ENCODE measurements around the gene PDE2A. TPM values are rescaled to one million over a fixed set of nuclear protein-coding genes. Genes with fewer than 3 reads are reported as not detected.
A peak's percentile ranks its signal among the peaks of the same experiment; 100 is the strongest.

The PDE2A gene
- total RNA-seq, 1 donor from 2014 or later, result 1.4 TPM

- Mint-ChIP-seq H3K36me3 (ENCODE audit: low read depth) (no peaks in the 10 kb centered on the region), H3K9me3 (no peaks in the 10 kb centered on the region), H3K27ac (peak overlapping the region; percentile 21), H3K4me3 (peak overlapping the region; percentile 16), H3K27me3 (peaks cover 44% of the 10 kb centered on the region), H3K4me1 (peaks cover 29% of the 10 kb centered on the region)
- peak; percentile 86 for ATAC-seq (ENCODE audit: low read depth)
- POLR2A ChIA-PET, result interaction anchor here (0.6 to 1.8 kb wide), 3 partner anchors 31 to 133 kb away, joined by 3 to 5 read pairs (median 4); no protein-coding TSS in a partner anchor
- TF ChIP-seq CTCF (IDR thresholded peaks at IDR 0.05), result no peak
- intact Hi-C loops (cut with micrococcal nuclease), result no loop called here
- CTCF ChIA-PET, result interaction anchor here (1.0 to 1.5 kb wide), 4 partner anchors 9 to 161 kb away, joined by 3 to 5 read pairs (median 3); no protein-coding TSS in a partner anchor
- DNase-seq, result no peak
These were observed 82.3 kb downstream of the PDE2A start for GRCh38 chr11:72591785-72592502.

GRCh38 chr11:72591023-72591422 lies 83.2 kb downstream of the PDE2A start:
- DNase-seq (no peak), ATAC-seq (ENCODE audit: low read depth) (no peak)
- Mint-ChIP-seq H3K36me3 (ENCODE audit: low read depth) (no peaks in the 10 kb centered on the region), H3K4me3 (peak overlapping the region; percentile 33), H3K4me1 (peaks cover 29% of the 10 kb centered on the region), H3K27ac (no peak overlapping the region), H3K27me3 (peaks cover 44% of the 10 kb centered on the region), H3K9me3 (no peaks in the 10 kb centered on the region)
- POLR2A ChIA-PET, result interaction anchor here (1.1 kb wide), 1 partner anchor 46 kb away, joined by 3 read pairs; no protein-coding TSS in a partner anchor
- CTCF ChIA-PET, result interaction anchor here (1.6 kb wide), 1 partner anchor 53 kb away, joined by 10 read pairs; no protein-coding TSS in a partner anchor
- intact Hi-C loops (cut with micrococcal nuclease), result no loop called here
- TF ChIP-seq CTCF (IDR thresholded peaks at IDR 0.05), result no peak

- peaks cover 43% of the 10 kb centered on the region for H3K27me3 Mint-ChIP-seq
- no peak for TF ChIP-seq CTCF (IDR thresholded peaks at IDR 0.05)
- ChIA-PET CTCF (interaction anchor here (0.8 to 6.9 kb wide), 4 partner anchors 25 to 94 kb away, joined by 3 to 54 read pairs (median 8); no protein-coding TSS in a partner anchor), POLR2A (interaction anchor here (0.8 to 1.1 kb wide), 2 partner anchors 47 to 92 kb away, joined by 3 read pairs; no protein-coding TSS in a partner anchor)
- no peaks in the 10 kb centered on the region for H3K36me3 Mint-ChIP-seq (ENCODE audit: low read depth)
- DNase-seq (peak; percentile 45), ATAC-seq (ENCODE audit: low read depth) (peak; percentile 19)
- no peaks in the 10 kb centered on the region for H3K9me3 Mint-ChIP-seq
- intact Hi-C loops (cut with micrococcal nuclease), result loop anchor here (1.0 to 10.0 kb wide), 3 partner anchors 53 to 225 kb away; partner anchors contain the start of gene ATG16L2
- no peak overlapping the region for H3K27ac Mint-ChIP-seq
- H3K4me1 Mint-ChIP-seq, result peaks cover 38% of the 10 kb centered on the region
- peak overlapping the region; percentile 81 for H3K4me3 Mint-ChIP-seq
These were observed 84.1 kb downstream of the PDE2A start for GRCh38 chr11:72589802-72590761.

- H3K4me1 Mint-ChIP-seq, result peaks cover 47% of the 10 kb centered on the region
- no peak overlapping the region for H3K4me3 Mint-ChIP-seq
- TF ChIP-seq CTCF (IDR thresholded peaks at IDR 0.05), result no peak
- DNase-seq (no peak), ATAC-seq (ENCODE audit: low read depth) (no peak)
- H3K27me3 Mint-ChIP-seq, result peaks cover 38% of the 10 kb centered on the region
- ChIA-PET POLR2A (no interaction called here), CTCF (interaction anchor here (0.7 to 6.9 kb wide), 6 partner anchors 19 to 158 kb away, joined by 3 to 54 read pairs (median 3); no protein-coding TSS in a partner anchor)
- no peaks in the 10 kb centered on the region for H3K36me3 Mint-ChIP-seq (ENCODE audit: low read depth)
- H3K9me3 Mint-ChIP-seq, result no peaks in the 10 kb centered on the region
- intact Hi-C loops (cut with micrococcal nuclease), result loop anchor here (1.0 to 10.0 kb wide), 3 partner anchors 55 to 226 kb away; partner anchors contain the start of gene ATG16L2
- no peak overlapping the region for H3K27ac Mint-ChIP-seq
These were observed 85.5 kb downstream of the PDE2A start for GRCh38 chr11:72588421-72589410.
